GM21723 (cell line): ENCODE results near the gene SMG9.

ENCODE experiments used
- ATAC-seq: cut with Tn5 transposase; IDR thresholded peaks from one replicate; pipeline ENCODE4 v1.9.1; 2021; ENCODE audit warnings: mild to moderate bottlenecking, moderate library complexity; ENCODE audit not compliant: unreplicated experiment

Gene SMG9

DNA sequence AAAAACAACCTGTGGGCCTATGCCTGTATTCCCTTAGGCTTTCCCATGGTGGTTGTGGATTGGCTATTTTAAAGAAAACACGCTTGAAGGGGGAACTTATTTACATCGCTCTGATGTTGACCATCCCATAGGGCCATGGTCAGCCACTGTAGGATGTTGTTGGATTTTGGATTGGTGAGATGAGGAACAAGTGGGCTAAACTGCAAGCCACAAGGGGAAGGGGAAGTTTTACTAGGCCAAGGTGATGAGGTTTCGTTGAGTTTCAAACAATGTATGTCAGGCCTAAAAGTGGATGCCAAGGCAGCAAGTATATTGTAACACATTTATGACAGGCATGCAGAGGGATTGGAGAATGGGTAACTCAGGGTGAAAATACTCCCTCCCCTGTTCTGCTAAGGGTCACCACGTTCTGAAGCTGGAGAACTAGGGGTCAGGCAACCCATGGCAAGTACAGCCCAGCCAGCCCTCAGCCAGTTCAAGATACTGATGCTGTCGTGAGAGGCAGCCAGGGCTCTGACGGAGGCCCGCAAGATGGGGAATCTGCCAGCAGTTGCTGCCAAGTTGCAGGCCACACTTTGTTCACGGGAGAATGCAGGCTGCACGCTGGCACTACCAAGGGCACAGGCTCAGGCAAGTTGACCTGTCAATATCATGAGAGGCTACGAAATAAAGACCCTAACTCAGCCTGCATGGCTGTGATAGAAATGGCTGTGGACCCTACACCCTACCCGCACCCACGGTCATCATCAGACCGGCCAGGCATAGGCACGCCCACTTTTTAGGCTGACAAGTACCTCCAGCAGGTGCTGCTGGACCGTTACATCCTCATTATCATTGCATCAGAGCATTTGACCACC lies 27.8 kb downstream of the SMG9 start:
- ATAC-seq: no peak

DNA sequence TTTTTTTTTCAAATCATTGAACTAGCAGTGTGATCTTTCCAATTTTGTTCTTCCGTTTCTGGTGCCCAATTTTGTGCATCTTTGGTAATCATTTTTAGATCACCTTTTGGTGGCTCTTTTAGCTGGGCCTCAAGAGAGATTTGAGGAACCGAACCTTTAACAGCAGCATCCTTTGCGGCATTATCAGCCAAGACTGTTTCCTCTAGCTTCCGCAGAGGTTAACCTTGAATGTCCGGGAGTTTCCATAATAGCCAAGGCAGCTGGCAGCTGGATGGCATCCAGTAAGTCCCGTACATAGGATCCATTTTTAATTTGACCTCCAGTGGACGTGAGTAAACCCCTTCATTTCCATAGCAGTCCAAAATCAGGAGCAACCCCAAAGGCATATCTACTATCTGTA lies 29.3 kb downstream of the SMG9 start:
- ATAC-seq: no peak

DNA sequence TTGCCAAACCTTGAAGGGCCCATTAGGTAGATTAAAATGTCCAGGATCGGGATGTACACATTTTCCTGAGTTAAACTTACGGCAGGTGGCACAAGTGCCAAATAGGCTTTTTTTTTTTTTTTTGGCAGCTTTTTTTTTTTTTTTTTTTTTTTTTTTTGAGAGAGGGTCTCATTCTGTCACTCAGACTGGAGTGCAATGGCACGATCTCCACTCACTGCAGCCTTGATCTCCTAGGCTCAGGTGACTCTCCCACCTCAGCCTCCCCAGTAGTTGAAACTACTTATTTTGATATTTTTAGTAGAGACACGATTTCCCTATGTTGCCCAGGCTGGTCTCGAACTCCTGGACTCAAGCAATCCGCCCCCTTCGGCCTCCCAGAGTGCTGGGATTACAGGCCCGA lies 29.9 kb downstream of the SMG9 start:
- ATAC-seq: no peak

DNA sequence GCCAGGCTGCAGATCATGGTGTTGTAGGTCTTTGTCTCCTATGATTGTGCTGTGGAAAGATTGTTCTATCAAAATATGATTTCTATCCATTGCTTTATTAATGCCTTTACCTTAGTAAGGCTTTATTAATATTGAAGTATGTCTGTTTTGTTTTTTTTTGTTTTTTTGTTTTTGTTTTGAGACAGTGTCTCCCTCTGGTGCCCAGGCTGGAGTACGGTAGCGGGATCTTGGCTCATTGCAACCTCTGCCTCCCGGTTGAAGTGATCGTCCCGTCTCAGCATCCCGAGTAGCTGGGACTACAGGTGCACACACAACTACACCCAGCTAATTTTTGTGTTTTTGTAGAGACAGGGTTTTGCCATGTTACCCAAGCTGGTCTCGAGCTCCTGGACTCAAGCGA lies 31.2 kb downstream of the SMG9 start:
- no peak for ATAC-seq

DNA sequence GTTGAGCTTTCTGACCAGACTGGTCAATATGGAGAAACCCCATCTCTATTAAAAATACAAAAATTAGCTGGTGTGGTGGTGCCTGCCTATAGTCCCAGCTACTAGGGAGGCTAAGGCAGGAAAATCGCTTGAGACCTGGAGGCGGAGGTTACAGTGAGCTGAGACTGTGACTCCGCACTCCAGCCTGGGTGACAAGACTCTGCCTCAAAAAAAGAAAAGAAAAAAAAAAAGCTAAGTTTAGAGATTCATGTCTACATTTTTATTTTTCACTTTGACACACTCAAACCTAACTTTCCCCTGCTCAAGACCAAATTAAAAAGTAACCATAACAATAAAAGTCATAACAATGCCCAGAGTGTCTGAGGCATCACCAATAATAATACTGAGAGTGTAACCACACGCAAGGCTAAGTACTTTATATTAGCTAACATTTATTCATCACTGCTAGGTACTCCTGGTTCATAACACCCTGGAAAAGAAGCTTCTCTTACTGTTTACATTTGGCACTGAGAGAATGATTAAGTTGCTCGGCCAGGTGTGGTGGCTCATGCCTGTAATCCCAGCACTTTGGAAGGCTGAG lies 33.2 kb downstream of the SMG9 start:
- ATAC-seq: no peak

DNA sequence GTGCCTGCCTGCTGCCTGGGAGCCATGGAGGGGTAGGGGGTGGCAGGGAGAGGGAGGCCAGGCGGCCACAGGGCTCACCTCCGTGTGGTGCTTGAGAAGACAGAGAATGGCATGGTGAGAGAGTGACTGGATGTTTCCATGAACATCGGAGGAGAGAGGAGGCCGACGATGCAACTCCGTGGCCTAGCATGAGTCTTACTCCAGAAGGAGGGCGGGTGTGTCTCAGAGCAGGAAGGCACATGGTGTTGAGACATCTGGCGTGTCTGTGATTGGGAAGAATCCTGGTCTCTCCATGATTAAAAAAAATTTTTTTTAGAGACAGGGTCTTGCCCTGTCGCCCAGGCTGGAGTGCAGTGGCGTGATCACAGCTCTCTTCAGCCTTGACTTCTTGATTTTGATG lies 33.8 kb downstream of the SMG9 start:
- ATAC-seq: no peak

DNA sequence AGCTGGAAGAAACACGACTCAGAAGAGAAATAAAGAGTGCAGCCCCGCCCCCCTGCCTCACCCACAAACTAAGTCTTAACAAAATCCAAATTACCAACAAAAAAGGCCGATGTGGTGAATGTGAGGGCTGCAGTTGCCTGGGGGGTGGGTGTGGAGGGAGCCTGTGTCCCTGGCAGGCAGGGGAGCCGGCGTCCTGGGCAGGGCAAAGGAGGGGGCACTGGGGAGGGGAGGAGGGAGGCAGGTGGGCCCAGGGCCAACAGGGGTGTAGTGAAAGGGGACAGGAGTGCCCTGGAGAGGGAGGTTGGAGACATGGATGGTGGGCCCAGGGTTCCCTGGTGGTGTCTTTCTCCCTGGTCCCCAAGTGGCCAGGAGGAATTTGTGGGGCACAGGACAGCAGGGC lies 34.8 kb downstream of the SMG9 start:
- ATAC-seq: no peak

DNA sequence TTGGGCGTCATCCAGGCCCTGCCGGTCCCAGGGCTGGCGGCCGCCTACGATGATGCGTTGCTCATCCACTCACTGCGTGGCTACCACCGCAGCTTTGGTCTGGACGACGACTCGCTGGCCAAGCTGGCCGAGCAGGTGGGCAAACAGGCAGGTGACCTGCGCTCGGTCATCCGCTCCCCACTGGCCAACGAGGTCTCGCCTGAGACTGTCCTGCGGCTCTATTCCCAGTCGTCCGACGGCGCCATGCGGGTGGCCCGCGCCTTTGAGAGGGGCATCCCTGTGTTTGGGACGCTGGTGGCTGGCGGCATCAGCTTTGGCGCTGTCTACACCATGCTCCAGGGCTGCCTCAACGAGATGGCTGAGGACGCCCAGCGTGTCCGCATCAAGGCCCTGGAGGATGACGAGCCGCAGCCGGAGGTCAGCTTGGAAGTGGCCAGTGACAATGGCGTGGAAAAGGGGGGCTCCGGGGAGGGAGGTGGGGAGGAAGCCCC lies 35.3 kb downstream of the SMG9 start:
- ATAC-seq: no peak

DNA sequence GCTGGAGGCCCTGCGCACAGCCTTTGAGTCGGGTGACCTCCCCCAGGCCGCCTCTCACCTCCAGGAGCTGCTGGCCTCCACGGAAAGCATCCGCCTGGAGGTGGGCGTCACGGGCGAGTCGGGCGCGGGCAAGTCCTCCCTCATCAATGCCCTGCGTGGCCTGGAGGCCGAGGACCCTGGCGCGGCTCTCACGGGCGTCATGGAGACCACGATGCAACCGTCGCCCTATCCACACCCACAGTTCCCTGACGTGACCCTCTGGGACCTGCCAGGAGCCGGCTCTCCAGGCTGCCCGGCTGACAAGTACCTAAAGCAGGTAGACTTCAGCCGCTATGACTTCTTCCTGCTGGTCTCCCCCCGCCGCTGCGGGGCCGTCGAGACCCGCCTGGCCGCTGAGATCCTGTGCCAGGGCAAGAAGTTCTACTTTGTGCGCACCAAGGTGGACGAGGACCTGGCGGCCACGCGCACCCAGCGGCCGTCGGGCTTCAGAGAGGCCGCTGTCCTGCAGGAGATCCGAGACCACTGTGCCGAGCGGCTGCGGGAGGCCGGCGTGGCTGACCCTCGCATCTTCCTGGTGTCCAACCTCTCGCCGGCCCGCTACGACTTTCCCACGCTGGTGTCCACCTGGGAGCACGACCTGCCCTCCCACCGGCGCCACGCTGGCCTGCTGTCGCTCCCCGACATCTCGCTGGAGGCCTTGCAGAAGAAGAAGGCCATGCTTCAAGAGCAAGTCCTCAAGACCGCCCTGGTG lies 36.0 kb downstream of the SMG9 start:
- no peak for ATAC-seq

DNA sequence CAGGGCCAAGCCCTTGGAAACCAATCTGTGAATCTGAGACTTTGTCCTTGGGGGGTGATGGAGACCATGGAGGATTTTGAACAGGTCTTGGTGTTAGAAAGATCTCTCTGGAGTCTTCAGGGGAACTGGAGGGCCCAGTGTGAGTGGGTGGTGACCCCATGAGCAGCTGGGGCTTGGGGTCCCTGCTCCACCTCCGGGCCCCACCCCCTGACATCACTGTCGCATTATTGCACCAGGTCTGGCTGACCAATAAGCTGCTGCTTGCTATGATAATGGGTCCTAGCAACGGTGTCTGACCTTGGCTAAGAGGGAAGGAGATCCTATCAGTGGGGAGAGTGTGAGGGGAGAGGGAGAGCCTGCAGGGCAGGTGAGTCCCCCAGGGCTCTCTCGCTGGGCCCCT lies 39.0 kb downstream of the SMG9 start, which contains the start of gene IRGC:
Gene IRGC (plus strand): TSS at position 301 of the 400 bp plus-strand sequence. CDS start 2,483 bp downstream, outside the sequence.
- ATAC-seq: no peak

DNA sequence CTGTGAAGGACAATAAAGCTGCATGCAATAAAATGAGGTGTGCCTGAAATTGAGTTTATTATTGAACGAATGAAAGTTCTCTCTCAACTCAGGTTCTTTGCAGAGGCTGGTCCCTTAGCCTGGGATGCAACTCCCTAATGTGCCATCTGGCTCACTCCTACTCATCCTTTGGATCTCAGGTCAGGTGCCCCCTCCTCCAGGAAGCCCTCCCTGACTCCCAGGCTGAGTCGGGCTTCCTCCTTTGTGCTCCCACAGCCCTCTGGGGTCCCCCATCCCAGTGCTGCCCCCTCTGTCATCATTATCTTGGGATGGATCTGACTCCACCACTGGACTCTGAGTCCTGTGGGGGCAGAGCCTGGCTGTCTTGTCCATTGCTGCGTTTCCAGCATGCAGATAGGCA lies 41.6 kb downstream of the SMG9 start:
- no peak for ATAC-seq

DNA sequence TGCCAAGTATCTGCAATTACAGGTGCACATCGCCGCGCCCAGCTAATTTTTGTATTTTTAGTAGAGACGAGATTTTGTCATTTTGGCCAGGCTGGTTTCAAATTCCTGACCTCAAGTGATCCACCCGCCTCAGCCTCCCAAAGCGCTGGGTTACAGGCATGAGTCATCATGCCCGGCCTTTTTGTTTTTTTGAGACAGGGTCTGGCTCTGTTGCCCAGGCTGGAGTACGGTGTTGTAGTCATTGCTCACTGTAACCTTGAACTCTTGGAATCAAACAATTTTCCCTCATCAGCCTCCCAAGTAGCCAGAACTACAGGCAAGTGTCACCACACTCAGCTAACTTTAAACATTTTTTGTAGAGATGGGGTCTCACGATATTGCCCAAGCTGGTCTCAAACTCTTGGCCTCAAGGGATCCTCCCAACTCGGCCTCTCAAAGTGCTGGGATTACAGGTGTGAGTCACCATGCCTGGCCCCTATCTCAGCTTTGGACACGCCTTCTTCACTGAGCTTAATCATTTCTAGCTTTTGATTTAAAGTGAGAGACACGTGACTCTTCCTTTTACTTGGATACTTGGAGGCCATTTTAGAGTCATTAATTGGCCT lies 42.9 kb downstream of the SMG9 start:
- no peak for ATAC-seq

DNA sequence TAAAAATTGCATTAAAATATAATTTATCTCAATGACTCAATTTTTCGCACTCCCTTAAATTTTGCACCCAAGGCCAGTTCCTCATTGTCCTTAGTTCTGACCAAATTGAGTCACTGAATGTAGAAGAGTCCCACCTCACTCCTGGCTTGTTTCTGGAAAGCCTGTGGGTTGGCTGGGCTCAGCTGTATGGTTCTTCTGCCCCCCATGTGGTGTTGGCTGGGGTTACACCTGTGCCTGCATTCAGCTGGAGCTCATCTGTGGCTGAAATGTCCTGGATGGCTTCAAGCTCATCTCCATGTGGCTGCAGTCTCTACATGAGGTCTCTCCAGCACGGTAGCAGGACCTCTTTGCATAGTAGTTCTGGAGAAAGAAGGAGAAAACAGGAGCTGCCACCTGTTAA lies 46.0 kb downstream of the SMG9 start:
- no peak for ATAC-seq

DNA sequence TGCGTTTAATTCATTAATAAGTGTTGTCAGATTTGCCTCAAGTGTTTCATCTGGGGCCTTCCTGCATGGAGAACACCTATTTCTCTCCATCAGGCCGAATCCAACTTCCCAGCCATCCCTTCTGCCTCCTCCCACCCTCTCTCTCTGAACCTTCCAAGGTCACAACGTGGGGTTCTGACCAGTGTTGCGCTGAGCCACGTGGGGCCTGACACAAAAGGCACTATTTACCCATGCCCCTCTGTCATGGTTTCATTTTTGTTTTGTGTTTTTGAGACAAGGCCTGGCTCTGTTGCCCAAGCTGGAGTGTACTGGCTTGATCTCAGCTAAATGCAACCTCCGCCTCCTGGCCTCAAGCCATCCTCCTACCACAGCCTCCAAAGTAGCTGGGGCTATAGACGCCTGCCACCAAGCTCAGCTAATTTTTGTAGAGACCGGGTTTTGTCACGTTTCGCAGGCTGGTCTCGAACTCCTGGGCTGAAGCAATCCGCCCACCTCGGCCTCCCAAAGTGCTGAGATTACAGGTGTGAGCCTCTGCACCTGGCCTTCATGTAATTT lies 47.5 kb downstream of the SMG9 start:
- no peak for ATAC-seq

DNA sequence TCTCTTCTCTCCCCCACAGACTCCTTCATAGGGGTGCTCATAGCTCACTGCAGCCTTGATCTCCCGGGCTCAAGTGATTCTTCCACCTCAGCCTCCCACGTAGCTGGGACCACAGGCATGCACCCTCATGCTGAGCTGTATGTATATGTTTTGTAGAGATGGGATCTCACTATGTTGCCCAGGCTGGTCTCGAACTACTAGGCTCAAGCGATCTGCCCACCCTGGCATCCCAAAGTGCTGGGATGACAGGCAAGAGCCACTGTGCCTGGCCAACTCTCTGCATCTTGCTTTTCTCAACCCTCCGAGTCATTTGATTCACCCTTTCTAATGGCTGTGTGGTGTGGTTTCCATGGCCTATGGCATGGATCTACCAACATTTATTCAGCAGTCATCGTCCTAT lies 49.0 kb downstream of the SMG9 start:
- no peak for ATAC-seq

DNA sequence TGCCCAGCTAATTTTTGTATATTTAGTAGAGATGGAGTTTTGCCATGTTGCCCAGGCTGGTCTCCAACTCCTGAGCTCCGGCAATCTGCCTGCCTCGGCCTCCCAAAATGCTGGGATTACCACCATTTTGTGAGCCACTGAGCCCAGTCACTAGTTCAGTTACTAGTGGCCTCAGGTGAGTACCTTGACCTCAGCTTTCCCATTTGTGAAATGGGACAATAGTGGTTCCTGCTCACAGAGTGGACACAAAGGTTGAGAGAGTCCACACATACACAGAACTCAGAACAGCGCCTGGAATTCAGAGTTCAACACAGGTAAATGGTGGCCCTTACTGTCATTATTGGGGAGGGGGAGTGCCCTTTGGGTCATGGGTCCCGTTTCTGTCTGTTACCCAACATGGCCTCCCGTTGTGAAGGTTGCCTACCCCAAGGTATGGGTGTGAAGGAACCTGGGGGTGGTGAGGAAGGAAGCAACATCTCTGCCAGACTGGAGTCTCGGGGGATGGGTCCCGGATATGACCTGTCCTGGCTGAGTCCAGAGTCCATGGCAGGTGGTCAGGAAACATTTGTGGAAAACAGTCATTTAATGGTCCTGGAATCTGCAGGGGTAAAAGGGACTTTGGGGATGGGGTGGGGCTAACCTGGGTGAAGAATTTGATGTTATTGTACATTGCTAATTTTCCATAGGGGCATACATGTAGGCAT lies 50.6 kb downstream of the SMG9 start:
- ATAC-seq: no peak

DNA sequence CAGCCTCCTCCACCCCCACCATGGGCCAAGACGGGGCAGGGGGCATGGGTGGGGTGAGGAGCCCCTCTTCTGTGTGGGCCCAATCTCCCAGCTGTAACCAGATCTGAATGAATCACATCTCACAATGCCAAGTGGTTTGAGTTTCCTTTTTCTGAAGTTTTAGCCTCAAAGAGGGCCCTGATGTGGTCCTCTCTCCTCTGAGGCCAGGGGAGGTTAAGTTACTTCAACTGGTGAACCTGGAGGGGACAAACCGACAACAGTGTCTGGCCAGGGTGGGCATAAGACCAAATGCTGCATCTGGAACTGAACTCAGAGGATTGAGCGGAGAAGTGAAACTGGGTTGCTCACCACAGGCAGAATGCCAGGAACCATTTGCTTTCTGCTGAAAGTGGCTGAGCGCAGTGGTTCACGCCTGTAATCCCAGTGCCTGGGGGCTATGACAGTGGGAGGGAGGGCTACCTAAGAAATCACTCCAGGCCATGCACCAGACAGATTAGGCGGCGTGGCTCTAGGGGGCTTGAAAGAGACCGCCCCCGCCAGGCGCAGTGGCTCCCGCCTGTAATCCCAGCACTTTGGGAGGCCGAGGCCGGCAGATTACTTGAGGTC lies 54.3 kb downstream of the SMG9 start:
- no peak for ATAC-seq

DNA sequence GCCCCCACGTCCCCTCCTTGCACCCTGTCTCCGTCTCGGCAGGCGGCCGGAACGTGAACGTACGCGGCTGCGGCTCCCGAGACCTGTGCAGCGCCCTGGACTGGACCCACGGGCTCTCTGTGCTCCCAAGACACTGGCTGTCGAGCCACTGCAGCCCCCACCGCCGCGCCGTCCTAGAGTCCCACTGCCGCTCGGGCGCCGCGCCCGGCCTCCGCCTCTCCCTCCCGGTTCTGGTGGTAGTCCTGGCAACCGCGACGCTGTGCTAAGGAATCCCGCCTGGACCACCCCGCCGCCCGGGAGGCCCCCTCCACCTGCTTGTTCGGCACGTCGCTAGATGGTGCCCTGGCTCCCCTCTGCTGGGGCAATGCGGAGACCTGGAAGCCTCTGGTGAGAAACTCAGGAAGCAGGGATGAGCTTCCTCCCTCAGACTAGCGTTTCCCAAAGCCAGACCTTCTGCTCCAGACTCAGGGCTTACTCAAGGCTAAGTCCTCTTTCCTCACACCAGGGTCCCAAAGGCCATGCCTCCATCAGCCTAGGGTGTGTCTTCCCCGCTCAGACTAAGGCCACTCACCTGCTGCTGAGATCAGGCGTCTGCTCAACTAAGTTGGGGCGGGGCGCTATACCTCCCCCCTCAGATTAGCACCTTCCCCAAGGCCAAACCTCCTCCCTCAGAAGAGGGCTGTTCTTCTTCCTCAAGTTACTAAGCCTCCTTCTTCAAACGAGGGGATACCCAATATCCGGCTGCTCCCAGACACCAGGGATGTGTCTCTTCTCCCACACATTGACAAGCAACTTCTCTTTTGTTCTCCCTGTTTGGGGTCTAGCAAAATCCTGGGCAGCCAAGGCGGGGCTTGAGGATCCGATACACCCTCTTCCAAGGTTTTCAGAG lies 55.0 kb downstream of the SMG9 start:
- no peak for ATAC-seq

DNA sequence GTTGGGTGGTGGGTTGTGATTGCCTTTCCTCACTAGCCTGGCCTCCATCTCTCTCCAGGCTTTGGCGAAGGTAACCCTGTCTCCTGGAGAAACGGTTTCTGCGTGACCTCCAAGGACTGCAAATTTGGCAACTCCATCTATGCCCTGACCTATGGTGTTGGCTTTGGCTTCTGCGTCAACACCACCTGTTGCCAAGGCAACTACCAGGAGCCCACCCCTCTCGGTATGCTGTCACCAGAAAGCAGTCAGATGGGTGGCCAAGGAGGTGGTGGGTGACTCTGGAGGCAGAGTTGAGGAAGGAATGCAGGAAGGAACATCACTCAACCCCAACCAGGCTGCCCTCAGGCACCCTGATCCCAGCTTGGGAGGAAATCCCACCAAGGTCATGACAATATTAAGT lies 57.5 kb downstream of the SMG9 start:
- ATAC-seq: no peak
